ENCODE measurements around the gene TRIP12. TPM values are rescaled to one million over a fixed set of nuclear protein-coding genes. Genes with fewer than 3 reads are reported as not detected.
A peak's percentile ranks its signal among the peaks of the same experiment; 100 is the strongest.
"Not testable (repeated sequence)": the region's sequence is repeated elsewhere in the genome, so short reads cannot be mapped to it uniquely, and the experiment has no call there.

Gene TRIP12
- 207 and 249 TPM in 2 replicates for total RNA-seq

DNA sequence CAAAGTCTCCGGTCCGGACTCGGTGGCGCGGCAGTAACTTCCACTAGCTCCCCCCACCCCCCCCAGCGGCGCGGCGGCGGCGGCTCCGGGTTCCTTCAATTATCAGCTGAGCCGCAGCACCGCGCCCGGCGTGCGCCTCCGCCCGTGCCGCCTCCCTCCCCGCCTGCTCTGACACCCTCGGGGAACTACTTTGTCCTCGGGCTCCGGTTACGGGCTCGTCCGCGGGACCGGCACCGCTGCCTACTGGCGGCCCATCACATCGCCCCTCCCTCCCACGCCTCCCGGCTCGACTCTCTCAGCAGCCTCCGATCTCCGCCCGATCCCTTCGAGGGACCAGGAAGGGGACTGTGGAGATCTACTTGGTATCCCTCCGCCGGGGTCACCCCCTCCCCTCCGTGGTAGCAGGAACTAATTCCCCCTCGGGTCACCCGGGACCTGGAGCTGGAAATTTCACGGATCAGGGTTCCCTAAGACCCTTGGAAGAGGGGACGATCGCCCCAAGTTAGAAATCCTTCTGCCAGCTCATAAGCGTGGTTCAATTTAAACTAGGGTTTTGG is at the start of gene TRIP12:
TRIP12 (minus strand) TSS at position 118 of the 557 bp plus-strand sequence. CDS start 41,930 bp downstream, outside the sequence.
- Histone ChIP-seq H3K4me2 (ENCODE audit: insufficient read depth, low read length) (peak within 1 kb of the TSS; percentile 100), H3K36me3 (ENCODE audit: insufficient read depth, low read length) (peaks cover 7% of the 10 kb centered on the region), H4K20me1 (ENCODE audit: insufficient read depth, low read length) (peaks cover 28% of the 10 kb centered on the region), H3K9me3 (ENCODE audit: low read depth, low read length) (no peaks in the 10 kb centered on the region), H3K4me1 (ENCODE audit: insufficient read depth, low read length) (peaks cover 17% of the 10 kb centered on the region), H3K4me3 (ENCODE audit: insufficient read depth, low read length) (peak within 1 kb of the TSS; percentile 96), H3K79me2 (ENCODE audit: insufficient read depth, low read length) (peaks cover 61% of the 10 kb centered on the region), H3K27ac (ENCODE audit: low read depth, low read length) (peak within 1 kb of the TSS; percentile 93), H2AFZ (ENCODE audit: low read length) (peak within 1 kb of the TSS; percentile 99), H3K27me3 (ENCODE audit: insufficient read depth, low read length) (no peaks in the 10 kb centered on the region)
- no peak for TF ChIP-seq CTCF (IDR thresholded peaks at IDR 0.05; ENCODE audit: extremely low read depth, low read depth, low read length)
- DNase-seq (ENCODE audit: insufficient read length, low spot score, missing footprints) = peak; percentile 97

DNA sequence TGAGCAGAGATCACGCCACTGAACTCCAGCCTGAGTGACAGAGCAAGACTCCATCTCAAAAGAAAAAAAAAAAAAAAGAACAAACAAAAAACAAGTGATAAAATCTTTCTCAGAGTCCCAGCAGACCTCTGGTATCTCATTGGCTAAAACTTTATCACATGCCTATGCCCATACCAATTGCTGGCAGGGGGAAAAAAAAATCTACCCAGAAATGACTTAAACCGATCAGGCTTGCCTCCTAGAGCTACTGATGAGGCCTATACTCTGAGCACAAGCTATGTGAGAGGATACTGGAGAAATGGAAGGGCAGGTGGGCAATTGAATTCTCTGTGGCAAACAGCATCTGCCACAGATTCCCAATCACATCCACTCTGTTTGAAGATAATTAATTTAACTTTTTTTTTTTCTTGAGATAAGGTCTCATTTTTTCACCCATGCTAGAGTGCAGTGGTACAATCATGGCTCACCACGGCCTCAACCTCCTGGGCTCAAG is 49.5 kb upstream of the TRIP12 start:
- no peak overlapping the region for H3K27ac ChIP-seq (ENCODE audit: low read depth, low read length)
- H3K4me3 ChIP-seq (ENCODE audit: insufficient read depth, low read length) = no peak overlapping the region
- no peak overlapping the region for H2AFZ ChIP-seq (ENCODE audit: low read length)
- no peak for DNase-seq (ENCODE audit: insufficient read length, low spot score, missing footprints)
- H3K79me2 ChIP-seq (ENCODE audit: insufficient read depth, low read length) = no peaks in the 10 kb centered on the region
- H3K4me2 ChIP-seq (ENCODE audit: insufficient read depth, low read length) = no peak overlapping the region
- peaks cover 10% of the 10 kb centered on the region for H3K4me1 ChIP-seq (ENCODE audit: insufficient read depth, low read length)
- TF ChIP-seq CTCF (IDR thresholded peaks at IDR 0.05; ENCODE audit: extremely low read depth, low read depth, low read length) = no peak
- H3K36me3 ChIP-seq (ENCODE audit: insufficient read depth, low read length) = no peaks in the 10 kb centered on the region
- no peaks in the 10 kb centered on the region for H3K27me3 ChIP-seq (ENCODE audit: insufficient read depth, low read length)
- H4K20me1 ChIP-seq (ENCODE audit: insufficient read depth, low read length) = no peaks in the 10 kb centered on the region
- H3K9me3 ChIP-seq (ENCODE audit: low read depth, low read length) = no peaks in the 10 kb centered on the region

DNA sequence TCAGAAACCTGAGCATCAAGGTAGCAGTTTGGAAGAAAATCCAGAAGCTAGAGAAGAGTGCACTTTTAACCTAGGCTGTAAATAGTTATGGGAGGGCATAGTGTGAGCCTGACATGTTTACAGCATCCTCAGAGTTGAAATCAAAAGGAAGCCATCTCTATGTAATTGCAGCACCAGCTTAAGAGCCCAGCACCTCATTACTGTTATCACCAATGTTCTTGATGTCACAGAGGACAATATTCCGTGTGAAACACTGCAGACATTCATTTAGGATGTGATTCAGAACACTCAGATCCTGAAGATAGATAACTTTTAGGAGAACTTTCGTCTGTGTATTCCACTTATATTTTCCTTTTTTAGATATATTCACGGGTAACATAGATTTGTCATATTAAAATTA is 48.6 kb upstream of the TRIP12 start:
- no peak for TF ChIP-seq CTCF (IDR thresholded peaks at IDR 0.05; ENCODE audit: extremely low read depth, low read depth, low read length)
- Histone ChIP-seq H3K4me2 (ENCODE audit: insufficient read depth, low read length) (no peak overlapping the region), H3K36me3 (ENCODE audit: insufficient read depth, low read length) (no peaks in the 10 kb centered on the region), H3K27me3 (ENCODE audit: insufficient read depth, low read length) (no peaks in the 10 kb centered on the region), H3K79me2 (ENCODE audit: insufficient read depth, low read length) (no peaks in the 10 kb centered on the region), H2AFZ (ENCODE audit: low read length) (no peak overlapping the region), H3K4me1 (ENCODE audit: insufficient read depth, low read length) (peaks cover 10% of the 10 kb centered on the region), H3K9me3 (ENCODE audit: low read depth, low read length) (no peaks in the 10 kb centered on the region), H3K4me3 (ENCODE audit: insufficient read depth, low read length) (no peak overlapping the region), H3K27ac (ENCODE audit: low read depth, low read length) (no peak overlapping the region), H4K20me1 (ENCODE audit: insufficient read depth, low read length) (no peaks in the 10 kb centered on the region)
- no peak for DNase-seq (ENCODE audit: insufficient read length, low spot score, missing footprints)

DNA sequence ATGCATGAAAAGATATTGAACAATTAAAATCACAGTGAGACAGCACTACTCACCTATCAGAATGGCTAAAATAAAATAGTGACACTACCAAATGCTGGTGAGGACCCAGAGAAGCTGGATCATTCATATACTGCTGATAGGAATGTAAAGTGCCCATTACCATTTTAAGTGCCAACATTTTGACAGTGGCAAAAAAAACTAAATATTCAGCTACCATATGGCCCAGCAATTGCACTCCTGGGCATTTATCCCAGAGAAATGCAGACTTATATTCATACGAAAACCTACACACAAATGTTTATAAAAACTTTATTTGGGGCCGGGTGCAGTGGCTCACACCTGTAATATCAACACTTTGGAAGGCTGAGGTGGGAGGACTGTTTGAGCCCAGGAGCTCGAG is 48.1 kb upstream of the TRIP12 start:
- no peaks in the 10 kb centered on the region for H3K27me3 ChIP-seq (ENCODE audit: insufficient read depth, low read length)
- no peak for TF ChIP-seq CTCF (IDR thresholded peaks at IDR 0.05; ENCODE audit: extremely low read depth, low read depth, low read length)
- no peaks in the 10 kb centered on the region for H4K20me1 ChIP-seq (ENCODE audit: insufficient read depth, low read length)
- H3K4me2 ChIP-seq (ENCODE audit: insufficient read depth, low read length) = no peak overlapping the region
- H2AFZ ChIP-seq (ENCODE audit: low read length) = no peak overlapping the region
- peaks cover 10% of the 10 kb centered on the region for H3K4me1 ChIP-seq (ENCODE audit: insufficient read depth, low read length)
- H3K4me3 ChIP-seq (ENCODE audit: insufficient read depth, low read length) = no peak overlapping the region
- H3K9me3 ChIP-seq (ENCODE audit: low read depth, low read length) = no peaks in the 10 kb centered on the region
- no peak for DNase-seq (ENCODE audit: insufficient read length, low spot score, missing footprints)
- H3K27ac ChIP-seq (ENCODE audit: low read depth, low read length) = no peak overlapping the region
- H3K79me2 ChIP-seq (ENCODE audit: insufficient read depth, low read length) = no peaks in the 10 kb centered on the region
- H3K36me3 ChIP-seq (ENCODE audit: insufficient read depth, low read length) = no peaks in the 10 kb centered on the region

GRCh38 chr2:229963596-229963995 is 41.8 kb upstream of the TRIP12 start:
- not testable (repeated sequence) for H3K27me3 ChIP-seq (ENCODE audit: insufficient read depth, low read length); H3K4me3 ChIP-seq (ENCODE audit: insufficient read depth, low read length); H4K20me1 ChIP-seq (ENCODE audit: insufficient read depth, low read length); H3K9me3 ChIP-seq (ENCODE audit: low read depth, low read length); H2AFZ ChIP-seq (ENCODE audit: low read length); H3K4me1 ChIP-seq (ENCODE audit: insufficient read depth, low read length); H3K36me3 ChIP-seq (ENCODE audit: insufficient read depth, low read length); H3K4me2 ChIP-seq (ENCODE audit: insufficient read depth, low read length); H3K79me2 ChIP-seq (ENCODE audit: insufficient read depth, low read length); H3K27ac ChIP-seq (ENCODE audit: low read depth, low read length); DNase-seq (ENCODE audit: insufficient read length, low spot score, missing footprints)

All from osteoblast (primary cell).